ENCODE results near the gene SLC35G6.
"Not testable (repeated sequence)": the region's sequence is repeated elsewhere in the genome, so short reads cannot be mapped to it uniquely, and the experiment has no call there.

The SLC35G6 gene

DNA sequence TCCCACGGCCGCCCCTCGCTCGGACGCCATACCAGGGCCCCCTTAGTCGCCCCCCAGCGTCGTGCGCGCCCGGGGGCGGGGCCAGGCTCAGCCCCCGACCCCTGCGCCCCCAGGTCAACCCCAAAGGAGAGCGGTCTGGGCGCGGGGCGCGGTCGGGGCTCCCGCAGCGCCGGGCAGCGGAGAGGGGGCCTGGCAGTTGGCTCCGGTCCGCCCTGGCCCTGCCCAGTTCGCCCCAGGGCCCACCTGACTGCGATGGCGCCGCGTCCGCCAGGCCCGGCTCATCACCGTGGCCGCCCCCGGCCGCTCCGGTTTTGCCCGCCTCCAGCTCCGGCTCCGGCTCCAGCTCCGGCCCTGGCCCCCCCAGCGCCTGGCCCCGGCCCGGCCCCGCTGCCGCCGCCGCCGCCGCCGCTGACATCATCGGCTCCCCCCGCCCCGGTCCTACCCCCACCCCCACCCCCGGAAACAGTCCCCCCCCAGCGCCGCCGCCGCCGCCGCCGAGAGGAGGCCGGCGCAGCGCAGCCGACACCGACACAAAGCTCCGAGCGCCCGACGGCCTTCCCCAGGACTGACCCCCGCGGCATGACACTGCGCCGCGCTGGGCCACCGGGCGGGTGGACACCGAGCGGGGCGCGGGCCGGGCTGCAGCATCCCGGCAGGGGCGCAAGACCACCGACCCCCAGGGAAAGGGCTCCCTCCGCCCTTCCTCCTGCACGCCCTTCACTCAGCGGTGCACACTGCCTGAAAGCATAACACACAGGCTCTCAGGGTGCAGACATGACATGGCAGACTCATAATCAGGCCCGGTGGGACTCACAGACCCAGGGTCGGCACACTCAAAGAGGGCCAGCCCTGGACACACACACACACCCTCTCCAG lies 1.8 kb upstream of the SLC35G6 start, which contains the start of gene ZBTB4:
Gene ZBTB4, minus strand, starts transcription at position 419 of the 876 bp plus-strand sequence. CDS start 12,830 bp downstream, outside the sequence.
- peak; percentile 36 to 67 (median 48) for DNase-seq

- DNase-seq = no peak
Measured at GRCh38 chr17:7480089-7480384, 1.2 kb upstream of the SLC35G6 start.

GRCh38 chr17:7481842-7482741 lies 846 bp downstream of the SLC35G6 start:
- DNase-seq = not testable (repeated sequence)

- DNase-seq = not testable (repeated sequence)
Measured at GRCh38 chr17:7482742-7483088, 1.5 kb downstream of the SLC35G6 start.

GRCh38 chr17:7483255-7484066 lies 2.2 kb downstream of the SLC35G6 start:
- DNase-seq = peak; percentile 84 to 96 (median 92)

- peak; percentile 98 to 99 (median 98) for DNase-seq
Measured at GRCh38 chr17:7484067-7484918, 3.0 kb downstream of the SLC35G6 start, which contains the start of gene POLR2A. Gene POLR2A, plus strand, starts transcription at chr17:7484366.

GRCh38 chr17:7484919-7485377 lies 3.7 kb downstream of the SLC35G6 start:
- DNase-seq = no peak

- DNase-seq = no peak
Measured at GRCh38 chr17:7486181-7486580, 4.9 kb downstream of the SLC35G6 start.

GRCh38 chr17:7490144-7490543 lies 8.9 kb downstream of the SLC35G6 start:
- no peak for DNase-seq

DNA sequence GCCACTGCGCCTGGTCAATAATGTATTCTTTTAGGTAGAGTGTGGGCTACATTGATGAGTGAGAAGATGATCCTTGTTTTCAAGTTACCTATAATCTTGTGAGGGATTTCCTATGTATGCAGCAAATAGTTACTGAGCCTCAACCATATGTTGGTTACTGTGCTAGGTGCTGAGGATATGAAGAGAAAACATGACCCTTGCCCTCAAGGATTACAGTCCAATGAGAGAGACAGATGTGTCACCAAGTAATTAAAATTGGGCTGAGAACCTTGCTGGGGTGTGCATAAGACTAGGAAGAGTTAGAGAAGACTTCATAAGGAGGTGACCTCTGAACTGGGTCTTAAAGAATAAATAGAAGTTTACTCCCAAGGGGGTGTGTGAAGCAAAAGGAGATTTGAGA lies 10.3 kb downstream of the SLC35G6 start:
- no peak for DNase-seq

DNA sequence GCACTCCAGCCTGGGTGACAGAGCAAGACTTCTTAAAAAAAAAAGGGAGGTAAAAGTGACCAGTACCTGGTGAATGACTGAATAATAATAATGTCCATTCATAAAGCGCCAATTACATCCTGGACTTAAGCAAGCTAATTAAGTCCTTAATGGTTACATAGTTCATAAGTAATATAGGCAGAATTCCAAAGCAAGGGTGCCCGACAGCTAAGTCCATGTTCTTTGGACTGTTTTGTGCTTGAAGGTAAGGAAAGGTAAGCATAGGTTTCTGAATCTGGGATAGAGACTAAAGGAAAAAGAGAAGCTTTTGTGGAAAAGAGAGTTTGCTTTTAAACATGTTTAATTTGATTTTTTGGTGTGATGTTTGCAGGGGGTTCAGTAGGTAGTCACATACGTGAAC lies 12.7 kb downstream of the SLC35G6 start:
- no peak for DNase-seq

GRCh38 chr17:7495906-7496434 lies 14.7 kb downstream of the SLC35G6 start:
- no peak for DNase-seq

DNA sequence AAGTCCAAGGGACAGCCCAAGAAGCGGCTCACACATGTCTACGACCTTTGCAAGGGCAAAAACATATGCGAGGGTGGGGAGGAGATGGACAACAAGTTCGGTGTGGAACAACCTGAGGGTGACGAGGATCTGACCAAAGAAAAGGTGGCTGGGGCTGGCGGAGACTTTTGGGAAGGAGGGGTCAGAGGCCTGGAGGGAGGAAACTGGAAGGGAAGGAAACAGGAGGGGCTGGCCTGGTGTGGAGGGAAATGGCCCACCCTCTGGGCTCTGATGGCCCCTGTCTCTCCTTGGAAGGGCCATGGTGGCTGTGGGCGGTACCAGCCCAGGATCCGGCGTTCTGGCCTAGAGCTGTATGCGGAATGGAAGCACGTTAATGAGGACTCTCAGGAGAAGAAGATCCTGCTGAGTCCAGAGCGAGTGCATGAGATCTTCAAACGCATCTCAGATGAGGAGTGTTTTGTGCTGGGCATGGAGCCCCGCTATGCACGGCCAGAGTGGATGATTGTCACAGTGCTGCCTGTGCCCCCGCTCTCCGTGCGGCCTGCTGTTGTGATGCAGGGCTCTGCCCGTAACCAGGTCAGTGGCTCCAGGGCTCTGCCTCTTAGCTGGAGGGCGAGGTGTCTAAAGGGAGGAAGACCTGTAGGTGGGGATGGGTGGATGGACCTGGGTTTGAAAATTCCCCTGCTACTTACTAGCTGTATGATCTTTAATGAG lies 15.4 kb downstream of the SLC35G6 start:
- no peak for DNase-seq

DNA sequence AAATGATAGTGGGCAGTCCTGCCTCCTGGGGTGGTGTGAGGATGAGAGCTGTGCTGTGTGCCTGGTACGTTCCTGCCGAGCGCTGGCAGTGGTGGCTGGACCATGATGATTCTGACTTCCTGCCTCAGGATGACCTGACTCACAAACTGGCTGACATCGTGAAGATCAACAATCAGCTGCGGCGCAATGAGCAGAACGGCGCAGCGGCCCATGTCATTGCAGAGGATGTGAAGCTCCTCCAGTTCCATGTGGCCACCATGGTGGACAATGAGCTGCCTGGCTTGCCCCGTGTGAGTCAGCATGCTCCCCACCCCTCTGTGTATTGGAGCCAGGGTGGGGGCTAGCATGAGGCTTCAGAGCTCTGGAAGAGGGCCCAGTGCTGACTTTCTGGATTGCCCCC lies 16.0 kb downstream of the SLC35G6 start:
- no peak for DNase-seq

- no peak for DNase-seq
Measured at GRCh38 chr17:7497636-7498035, 16.4 kb downstream of the SLC35G6 start.

DNA sequence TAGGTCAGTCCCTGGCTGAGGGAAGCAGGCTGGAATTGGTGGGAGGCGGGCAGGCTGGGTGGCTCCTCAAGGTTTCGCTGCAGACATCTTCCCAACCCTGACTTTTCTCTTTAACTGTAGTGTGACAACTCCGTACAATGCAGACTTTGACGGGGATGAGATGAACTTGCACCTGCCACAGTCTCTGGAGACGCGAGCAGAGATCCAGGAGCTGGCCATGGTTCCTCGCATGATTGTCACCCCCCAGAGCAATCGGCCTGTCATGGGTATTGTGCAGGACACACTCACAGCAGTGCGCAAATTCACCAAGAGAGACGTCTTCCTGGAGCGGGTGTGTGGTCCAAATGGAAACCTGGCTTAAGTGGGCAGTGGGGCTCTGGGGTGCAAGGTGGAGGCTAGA lies 17.9 kb downstream of the SLC35G6 start:
- DNase-seq = no peak

DNA sequence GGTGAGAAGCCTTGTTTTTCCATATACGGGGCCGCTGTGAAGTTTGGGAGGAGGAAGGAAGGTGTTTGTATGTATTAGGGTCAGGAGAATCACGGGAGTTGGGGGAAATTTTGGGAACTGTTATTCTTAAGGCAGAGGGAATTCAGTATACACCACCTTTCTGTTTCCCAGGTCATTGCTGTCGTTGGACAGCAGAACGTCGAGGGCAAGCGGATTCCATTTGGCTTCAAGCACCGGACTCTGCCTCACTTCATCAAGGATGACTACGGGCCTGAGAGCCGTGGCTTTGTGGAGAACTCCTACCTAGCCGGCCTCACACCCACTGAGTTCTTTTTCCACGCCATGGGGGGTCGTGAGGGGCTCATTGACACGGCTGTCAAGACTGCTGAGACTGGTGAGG lies 20.5 kb downstream of the SLC35G6 start:
- no peak for DNase-seq

DNA sequence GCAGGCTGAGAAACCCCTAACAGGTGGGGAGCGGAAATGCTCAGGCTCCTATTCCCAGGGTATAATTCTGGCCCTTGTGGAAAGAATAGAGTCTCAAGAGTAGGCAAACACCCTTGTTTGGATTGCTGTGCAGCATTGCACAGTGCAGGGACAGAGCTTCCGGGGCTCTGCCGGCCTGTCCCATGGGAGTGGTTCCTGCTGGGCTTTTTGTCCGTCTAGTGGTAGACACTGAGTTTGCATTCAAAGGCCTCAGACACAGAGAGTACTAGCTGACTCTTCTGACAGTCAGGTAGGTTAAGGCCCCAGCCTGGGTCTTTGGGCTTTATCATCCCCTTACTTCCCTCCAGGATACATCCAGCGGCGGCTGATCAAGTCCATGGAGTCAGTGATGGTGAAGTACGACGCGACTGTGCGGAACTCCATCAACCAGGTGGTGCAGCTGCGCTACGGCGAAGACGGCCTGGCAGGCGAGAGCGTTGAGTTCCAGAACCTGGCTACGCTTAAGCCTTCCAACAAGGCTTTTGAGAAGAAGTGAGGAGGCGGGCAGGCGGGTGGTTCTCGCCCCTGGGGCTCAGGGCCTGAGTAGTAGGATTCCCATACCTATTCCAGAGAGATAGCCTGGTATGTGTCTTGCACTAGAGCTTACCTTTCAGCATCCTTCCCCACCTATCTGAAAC lies 21.1 kb downstream of the SLC35G6 start:
- DNase-seq = no peak

DNA sequence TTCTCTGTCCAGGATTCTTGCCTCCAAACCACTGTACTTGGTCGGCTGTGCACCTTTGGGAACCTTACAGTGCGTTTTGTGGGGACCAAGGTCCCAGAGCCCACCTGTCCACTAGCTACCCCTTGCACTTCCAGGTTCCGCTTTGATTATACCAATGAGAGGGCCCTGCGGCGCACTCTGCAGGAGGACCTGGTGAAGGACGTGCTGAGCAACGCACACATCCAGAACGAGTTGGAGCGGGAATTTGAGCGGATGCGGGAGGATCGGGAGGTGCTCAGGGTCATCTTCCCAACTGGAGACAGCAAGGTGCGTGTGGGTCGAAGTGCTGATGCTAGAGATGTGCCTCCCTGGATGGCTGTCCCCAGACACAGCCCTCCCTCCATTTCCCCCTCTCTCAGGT lies 21.7 kb downstream of the SLC35G6 start:
- no peak for DNase-seq

DNA sequence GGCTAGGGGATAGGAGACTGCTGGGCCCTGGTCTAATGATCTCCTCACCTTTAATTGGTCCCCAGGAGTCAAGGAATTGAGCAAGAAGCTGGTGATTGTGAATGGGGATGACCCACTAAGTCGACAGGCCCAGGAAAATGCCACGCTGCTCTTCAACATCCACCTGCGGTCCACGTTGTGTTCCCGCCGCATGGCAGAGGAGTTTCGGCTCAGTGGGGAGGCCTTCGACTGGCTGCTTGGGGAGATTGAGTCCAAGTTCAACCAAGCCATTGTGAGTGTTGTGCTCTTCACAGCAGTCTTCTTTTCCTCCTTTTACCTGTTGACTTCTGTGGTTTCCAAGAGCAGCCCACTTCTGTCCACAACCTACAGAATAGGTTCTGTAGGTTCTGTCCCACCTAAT lies 22.3 kb downstream of the SLC35G6 start:
- DNase-seq = no peak
